Small intestine (tissue), 7 donors: Measurements from ENCODE around the gene ABR. TPM values are rescaled to one million over a fixed set of nuclear protein-coding genes. Genes with fewer than 3 reads are reported as not detected.

Experiments
- DNase-seq, 2 donors: peaks; one replicate each; pipeline versions ENCODE4 v3.0.0 to v3.0.0-alpha.2; 2013
- FAIRE-seq: peaks from 2 replicates; lab custom pipeline; 2012; peaks lifted over from hg19 to GRCh38; lab: Jason Lieb, UNC
- H3K27ac ChIP-seq, 3 donors: one replicate each; pipeline ENCODE4 v1.5.1; 2013; ENCODE audit warnings: low read length in 2 of 3, mild to moderate bottlenecking in 2 of 3, control low read depth in 1 of 3, inconsistent platforms in 1 of 3, low read depth in 1 of 3, moderate library complexity in 1 of 3
- H3K27me3 ChIP-seq, 3 donors: one replicate each; pipeline ENCODE4 v1.6.1; 2013; ENCODE audit warnings: low read length in 3 of 3, inconsistent platforms in 1 of 3; ENCODE audit not compliant: control insufficient read depth in 3 of 3, insufficient read depth in 3 of 3
- H3K36me3 ChIP-seq, 3 donors: one replicate each; pipeline ENCODE4 v1.6.1; 2013; ENCODE audit warnings: low read length in 3 of 3, inconsistent platforms in 1 of 3, low read depth in 1 of 3, mild to moderate bottlenecking in 1 of 3, moderate library complexity in 1 of 3; ENCODE audit not compliant: control insufficient read depth in 3 of 3, insufficient read depth in 2 of 3
- H3K4me1 ChIP-seq, 3 donors: one replicate each; pipeline ENCODE4 v1.6.1; 2013; ENCODE audit warnings: low read length in 2 of 3, inconsistent platforms in 1 of 3, low read depth in 1 of 3, mild to moderate bottlenecking in 1 of 3, moderate library complexity in 1 of 3; ENCODE audit not compliant: control insufficient read depth in 3 of 3, insufficient read depth in 2 of 3
- H3K4me3 ChIP-seq, 3 donors: one replicate each; pipeline ENCODE4 v1.5.1; 2013; ENCODE audit warnings: low read length in 3 of 3, control low read depth in 1 of 3, inconsistent platforms in 1 of 3, low read depth in 1 of 3, mild to moderate bottlenecking in 1 of 3, moderate library complexity in 1 of 3
- H3K9me3 ChIP-seq, 2 donors: one replicate each; pipeline ENCODE4 v1.6.1; 2013; ENCODE audit warnings: low read depth in 1 of 2, low read length in 1 of 2; ENCODE audit not compliant: control insufficient read depth in 2 of 2, insufficient read depth in 1 of 2
- WGBS, 3 donors: extraction: QIAGEN DNeasy Blood & Tissue Kit; methylation state at CpG; one replicate each; pipeline ENCODE4 v1.1.7; 2013; 5-methylcytosine and 5-hydroxymethylcytosine counted together
- polyA plus RNA-seq, 4 donors: library from polyadenylated mRNA; stranded (reverse) in 3 of 4; unstranded in 1 of 4; fragments of 200-250 nt in 3 of 4; fragments of 120-200 nt in 1 of 4; gene quantifications; one replicate each; pipeline versions ENCODE4 v1.2.1 to v1.2.3, GENCODE V29; 2013
- donor health status: healthy with polysubstance abuse.
- donor health status: control.
- donor health status: control.
- donor health status: Bipolar disorder and iron deficiency.
- donor health status: healthy.

Gene ABR
- polyA plus RNA-seq, 4 donors, result 69.8 to 131 (median 83.5) TPM

DNA sequence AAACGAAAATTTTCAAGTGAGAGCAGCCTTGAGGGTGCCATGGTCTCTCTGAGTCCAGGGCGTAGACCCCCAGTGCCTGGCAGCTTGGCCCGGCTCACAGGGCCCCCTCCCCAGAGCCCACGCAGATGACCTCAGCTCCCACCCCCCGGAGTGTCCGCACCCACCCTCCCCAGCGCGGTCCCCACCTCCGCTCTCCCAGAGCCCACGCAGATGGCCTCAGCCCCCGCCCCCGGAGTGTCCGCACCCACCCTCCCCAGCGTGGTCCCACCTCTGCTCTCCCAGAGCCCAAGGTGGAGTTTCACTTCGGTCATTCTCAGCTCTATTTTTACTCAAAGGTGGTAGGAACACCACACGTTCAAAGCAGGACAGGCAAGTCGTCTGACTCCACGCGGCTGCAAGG is 13.9 kb downstream of the ABR start:
- no peak for DNase-seq

DNA sequence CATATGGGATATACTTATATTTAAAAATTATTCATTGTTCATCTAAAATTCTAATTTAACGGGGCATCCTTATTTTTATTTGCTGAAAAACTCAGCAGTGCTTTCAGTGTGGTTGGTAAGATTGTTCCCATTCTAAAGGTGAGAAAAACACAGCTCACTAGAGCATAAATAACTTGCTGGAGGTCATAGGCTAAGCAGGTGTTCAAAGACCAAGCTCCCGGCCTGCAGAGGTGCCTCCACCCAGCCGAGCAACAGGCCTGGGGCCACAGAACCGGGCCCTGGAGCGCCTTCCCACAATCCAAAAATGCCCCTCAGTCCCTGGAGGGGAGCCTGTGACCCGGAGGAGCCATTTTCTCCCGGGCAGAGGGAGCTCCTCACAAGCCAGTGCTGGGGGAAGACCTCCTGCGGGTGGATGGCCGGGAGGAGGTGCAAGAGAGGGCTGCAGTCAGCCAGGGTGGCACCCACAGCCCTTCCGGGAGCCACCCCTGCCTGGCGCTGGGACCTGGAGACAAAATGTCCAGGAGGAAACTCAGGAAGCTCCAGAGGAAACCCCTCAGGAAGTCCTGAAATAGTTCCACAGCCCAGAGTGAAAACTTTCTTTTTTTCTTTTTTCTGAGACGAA is 14.7 kb downstream of the ABR start:
- Histone ChIP-seq H3K36me3 (peaks cover 0 to 3% (median 0%) of the 10 kb centered on the region in 3 donors), H3K4me3 (no peak overlapping the region), H3K27ac (no peak overlapping the region), H3K4me1 (no peaks in the 10 kb centered on the region), H3K9me3 (no peaks in the 10 kb centered on the region), H3K27me3 (peaks cover 0 to 9% (median 0%) of the 10 kb centered on the region in 3 donors)
- FAIRE-seq, result no peak
- no peak for DNase-seq
- WGBS, 3 donors, result 55 to 63% (median 59%) methylated on average over 11 to 12 of the region's 12 CpGs

More for the DNA sequence above, 13.9 kb downstream of the ABR start:
- Histone ChIP-seq H3K27ac (no peak overlapping the region), H3K36me3 (peaks cover 0 to 3% (median 0%) of the 10 kb centered on the region in 3 donors), H3K4me1 (no peaks in the 10 kb centered on the region), H3K4me3 (no peak overlapping the region), H3K9me3 (no peaks in the 10 kb centered on the region), H3K27me3 (peaks cover 0 to 5% (median 0%) of the 10 kb centered on the region in 3 donors)
- WGBS, 3 donors, result 90 to 92% (median 90%) methylated on average over 13 to 19 of the region's 19 CpGs
- FAIRE-seq, result no peak

DNA sequence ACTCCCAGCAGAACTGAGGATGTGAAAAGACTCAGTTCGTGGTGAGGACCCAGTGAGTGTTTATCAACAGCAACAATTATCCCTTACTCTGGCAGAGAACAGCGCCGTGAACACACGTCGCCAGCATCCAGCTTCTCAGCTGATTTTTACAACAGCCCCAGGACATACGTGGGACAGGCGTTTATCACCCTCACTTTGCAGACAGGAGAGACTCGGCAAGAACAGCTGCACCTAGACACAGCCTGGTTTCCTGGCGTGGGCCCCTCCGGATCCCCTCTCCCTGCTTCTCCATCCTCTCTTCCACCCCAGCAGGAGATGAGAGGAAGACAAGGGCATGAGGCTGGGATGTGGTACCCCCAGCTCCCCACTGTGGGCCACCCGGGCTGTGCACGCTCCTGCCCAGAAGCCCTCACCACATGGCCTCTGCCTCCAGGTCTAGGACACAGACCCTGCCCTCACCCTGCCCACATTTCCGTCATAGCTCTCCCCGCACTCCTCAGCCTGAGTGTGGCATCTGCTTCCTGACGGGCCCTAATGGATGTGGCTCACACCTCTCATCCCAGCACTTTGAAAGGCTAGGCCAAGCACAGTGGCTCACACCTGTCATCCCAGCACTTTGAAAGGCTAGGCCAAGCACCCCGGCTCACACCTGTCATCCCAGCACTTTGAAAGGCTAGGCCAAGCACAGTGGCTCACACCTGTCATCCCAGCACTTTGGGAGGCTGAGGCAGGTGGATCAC is 17.5 kb downstream of the ABR start:
- WGBS, 3 donors, result 80 to 87% (median 82%) methylated on average over 16 of the region's 16 CpGs

GRCh38 chr17:1160591-1161390 is 19.0 kb downstream of the ABR start:
- no peak for FAIRE-seq
- Histone ChIP-seq H3K27me3 (peaks cover 0 to 4% (median 0%) of the 10 kb centered on the region in 3 donors), H3K4me1 (no peaks in the 10 kb centered on the region), H3K27ac (no peak overlapping the region), H3K4me3 (no peak overlapping the region), H3K36me3 (peaks cover 0 to 2% (median 0%) of the 10 kb centered on the region in 3 donors), H3K9me3 (no peaks in the 10 kb centered on the region)
- 84 to 87% (median 85%) methylated on average over 32 of the region's 32 CpGs for whole genome bisulfite sequencing, 3 donors
- no peak for DNase-seq

More for the DNA sequence above, 17.5 kb downstream of the ABR start:
- no peak for FAIRE-seq
- no peak for DNase-seq
- no peaks in the 10 kb centered on the region for H3K9me3 ChIP-seq
- H3K27me3 ChIP-seq, result peaks cover 0 to 4% (median 0%) of the 10 kb centered on the region in 3 donors
- H3K27ac ChIP-seq, result no peak overlapping the region
- no peak overlapping the region for H3K4me3 ChIP-seq
- peaks cover 0 to 3% (median 2%) of the 10 kb centered on the region in 3 donors for H3K36me3 ChIP-seq
- H3K4me1 ChIP-seq, result no peaks in the 10 kb centered on the region

- no peak overlapping the region for H3K27ac ChIP-seq
- DNase-seq (no peak), FAIRE-seq (no peak)
- WGBS, 3 donors, result 87 to 94% (median 93%) methylated on average over 25 to 28 of the region's 28 CpGs
- no peaks in the 10 kb centered on the region for H3K4me1 ChIP-seq
- peaks cover 0 to 2% (median 0%) of the 10 kb centered on the region in 3 donors for H3K36me3 ChIP-seq
- no peaks in the 10 kb centered on the region for H3K9me3 ChIP-seq
- no peak overlapping the region for H3K4me3 ChIP-seq
- peaks cover 0 to 4% (median 0%) of the 10 kb centered on the region in 3 donors for H3K27me3 ChIP-seq
Observed at GRCh38 chr17:1159431-1160180, 20.2 kb downstream of the ABR start.

DNA sequence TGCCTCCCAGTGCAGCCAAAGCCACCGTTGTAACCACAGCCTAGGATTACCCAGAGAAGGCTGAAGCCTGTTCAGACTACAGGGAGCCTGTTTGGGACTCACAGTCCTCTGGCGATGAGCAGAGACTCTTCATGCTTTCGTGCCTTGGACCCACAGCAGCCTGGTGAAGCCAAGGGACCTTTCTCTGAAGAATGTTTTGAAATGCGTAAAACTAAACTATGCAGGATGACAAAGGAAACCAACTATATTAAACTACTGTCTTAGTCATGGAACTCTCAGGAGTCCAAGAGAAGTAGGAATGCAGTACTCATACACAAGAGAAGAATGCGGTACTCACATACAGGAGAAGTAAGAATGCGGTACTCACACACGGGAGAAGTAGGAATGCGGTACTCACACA is 20.9 kb downstream of the ABR start:
- Histone ChIP-seq H3K4me3 (no peak overlapping the region), H3K27me3 (peaks cover 0 to 4% (median 0%) of the 10 kb centered on the region in 3 donors), H3K4me1 (no peaks in the 10 kb centered on the region), H3K36me3 (peaks cover 0 to 2% (median 0%) of the 10 kb centered on the region in 3 donors), H3K9me3 (no peaks in the 10 kb centered on the region), H3K27ac (no peak overlapping the region)
- DNase-seq (no peak), FAIRE-seq (no peak)
- 88 to 92% (median 89%) methylated on average over 8 of the region's 8 CpGs for WGBS, 3 donors

DNA sequence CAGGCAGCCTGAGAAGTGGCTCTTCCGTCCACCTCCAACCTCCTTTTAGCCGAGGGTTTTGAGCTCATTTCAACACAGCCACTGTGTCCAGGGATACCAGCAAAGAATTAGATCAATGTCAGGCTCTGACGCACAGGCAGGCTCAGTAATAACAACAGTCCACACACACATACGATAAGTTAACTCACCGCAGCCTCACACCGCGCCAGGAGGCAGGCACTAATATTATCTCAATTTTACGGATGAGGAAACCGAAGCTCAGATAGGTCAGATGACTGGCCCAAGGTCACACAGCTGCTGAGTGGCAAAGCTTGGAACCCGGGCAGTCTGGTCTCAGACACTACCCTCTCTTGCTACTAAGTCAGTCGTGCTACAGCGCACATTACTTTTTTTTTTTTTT is 22.9 kb downstream of the ABR start:
- Histone ChIP-seq H3K4me1 (no peaks in the 10 kb centered on the region), H3K36me3 (peaks cover 0 to 2% (median 0%) of the 10 kb centered on the region in 3 donors), H3K27me3 (peaks cover 0 to 4% (median 0%) of the 10 kb centered on the region in 3 donors), H3K4me3 (no peak overlapping the region), H3K9me3 (no peaks in the 10 kb centered on the region), H3K27ac (no peak overlapping the region)
- 91 to 94% (median 93%) methylated on average over 11 to 12 of the region's 12 CpGs for WGBS, 3 donors
- no peak for FAIRE-seq
- DNase-seq, result no peak
